Tibial nerve (tissue), 4 donors: ENCODE data around the gene APLN.

ENCODE experiments used
- EP300 ChIP-seq, 2 donors: sonication (generic); formaldehyde crosslinking; IDR thresholded peaks; one replicate each; pipeline ENCODE4 v1.6.1; 2017; ENCODE audit warnings: antibody characterized with exemption in 2 of 2, mild to moderate bottlenecking in 1 of 2
- TF ChIP-seq, protein P1 (sequence below), 5 experiments: fragments of 200-600 bp in 3 of 5; fragments of 450-650 bp in 2 of 5; sonication (generic) in 3 of 5; IDR thresholded peaks; one replicate each; pipeline ENCODE4 v1.5.1; 2016 to 2019; ENCODE audit warnings: antibody characterized with exemption in 5 of 5, mild to moderate bottlenecking in 3 of 5, moderate library complexity in 2 of 5

DNA sequence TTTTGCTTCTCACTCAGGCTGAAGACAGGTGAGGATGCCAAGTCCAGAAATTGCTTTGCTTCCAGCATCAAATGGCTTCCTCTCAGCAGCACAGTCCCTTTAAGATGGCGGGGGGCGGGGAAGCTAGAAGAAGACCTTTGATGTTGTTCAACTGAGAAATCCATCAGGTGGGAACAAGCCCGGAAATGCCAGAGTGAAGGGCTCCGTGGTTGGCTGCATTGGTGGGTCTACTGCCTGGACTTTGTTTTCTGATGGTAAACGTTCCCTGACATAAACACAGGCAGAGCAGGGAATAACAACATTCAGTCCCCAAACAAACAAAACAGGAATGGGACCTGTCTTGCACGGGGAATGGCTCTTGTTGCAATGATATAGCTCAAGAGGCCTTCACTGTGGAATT is 37.3 kb downstream of the APLN start:
- TF ChIP-seq, protein P1, sequence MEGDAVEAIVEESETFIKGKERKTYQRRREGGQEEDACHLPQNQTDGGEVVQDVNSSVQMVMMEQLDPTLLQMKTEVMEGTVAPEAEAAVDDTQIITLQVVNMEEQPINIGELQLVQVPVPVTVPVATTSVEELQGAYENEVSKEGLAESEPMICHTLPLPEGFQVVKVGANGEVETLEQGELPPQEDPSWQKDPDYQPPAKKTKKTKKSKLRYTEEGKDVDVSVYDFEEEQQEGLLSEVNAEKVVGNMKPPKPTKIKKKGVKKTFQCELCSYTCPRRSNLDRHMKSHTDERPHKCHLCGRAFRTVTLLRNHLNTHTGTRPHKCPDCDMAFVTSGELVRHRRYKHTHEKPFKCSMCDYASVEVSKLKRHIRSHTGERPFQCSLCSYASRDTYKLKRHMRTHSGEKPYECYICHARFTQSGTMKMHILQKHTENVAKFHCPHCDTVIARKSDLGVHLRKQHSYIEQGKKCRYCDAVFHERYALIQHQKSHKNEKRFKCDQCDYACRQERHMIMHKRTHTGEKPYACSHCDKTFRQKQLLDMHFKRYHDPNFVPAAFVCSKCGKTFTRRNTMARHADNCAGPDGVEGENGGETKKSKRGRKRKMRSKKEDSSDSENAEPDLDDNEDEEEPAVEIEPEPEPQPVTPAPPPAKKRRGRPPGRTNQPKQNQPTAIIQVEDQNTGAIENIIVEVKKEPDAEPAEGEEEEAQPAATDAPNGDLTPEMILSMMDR (IDR thresholded peaks at IDR 0.05) = no peak
- TF ChIP-seq EP300 (IDR thresholded peaks at IDR 0.05) = no peak
